OCI-LY3 (cell line): ENCODE measurements around the gene TUFT1.
A peak's percentile ranks its signal among the peaks of the same experiment; 100 is the strongest.

Experiments
- H2AFZ ChIP-seq: fragments of 200-600, 300-600 bp; shearing (Covaris generic); 2 replicates; pipeline ENCODE4 v1.6.0; 2014; ENCODE audit warnings: antibody characterized with exemption, low read depth, low read length
- H3K27ac ChIP-seq: fragments of 200-600, 300-600 bp; sonication (generic); 2 replicates; pipeline ENCODE4 v1.5.1; 2014; ENCODE audit warnings: mild to moderate bottlenecking, low read length, moderate library complexity, mixed read lengths
- H3K27me3 ChIP-seq: fragments of 200-600, 300-600 bp; sonication (generic); 2 replicates; pipeline ENCODE4 v1.6.1; 2014; ENCODE audit warnings: low read depth, low read length, mixed read lengths
- H3K36me3 ChIP-seq: fragments of 200-600, 300-600 bp; sonication (generic); replicated peaks from 2 replicates; pipeline ENCODE3; 2014; ENCODE audit warnings: low read depth, low read length, mixed read lengths
- H3K4me1 ChIP-seq: fragments of 300-600, 200-600 bp; sonication (generic); 2 replicates; pipeline ENCODE4 v1.6.1; 2014; ENCODE audit warnings: low read length, mixed read lengths
- H3K4me2 ChIP-seq: fragments of 200-600, 300-600 bp; sonication (generic); 2 replicates; pipeline ENCODE4 v1.6.1; 2014; ENCODE audit warnings: low read length, mixed read lengths
- H3K4me3 ChIP-seq: fragments of 300-600, 200-600 bp; sonication (generic); 2 replicates; pipeline ENCODE4 v1.5.1; 2014; ENCODE audit warnings: antibody characterized with exemption, mild to moderate bottlenecking, low read length, moderate library complexity
- H3K79me2 ChIP-seq: fragments of 300-600, 200-600 bp; shearing (Covaris generic); 2 replicates; pipeline ENCODE4 v1.6.1; 2014; ENCODE audit warnings: mild to moderate bottlenecking, low read length, mixed read lengths
- H3K9ac ChIP-seq: fragments of 300-600, 200-600 bp; shearing (Covaris generic); 2 replicates; pipeline ENCODE4 v1.6.0; 2014; ENCODE audit warnings: mild to moderate bottlenecking, low read length, moderate library complexity
- H3K9me3 ChIP-seq: fragments of 200-600, 300-600 bp; shearing (Covaris generic); 2 replicates; pipeline ENCODE4 v1.6.1; 2014; ENCODE audit warnings: low read length, mixed read lengths; ENCODE audit not compliant: insufficient read depth
- H4K20me1 ChIP-seq: fragments of 200-600, 300-600 bp; sonication (generic); 2 replicates; pipeline ENCODE4 v1.6.1; 2016; ENCODE audit warnings: low read length, mixed read lengths; ENCODE audit not compliant: insufficient read depth
- CTCF ChIP-seq: fragments of 200-600, 300-600 bp; sonication (generic); IDR thresholded peaks from 2 replicates; pipeline ENCODE4 v1.5.1; 2014; ENCODE audit warnings: antibody characterized with exemption, low read length, low read depth
- EZH2phosphoT487 ChIP-seq: fragments of 200-600 bp; shearing (Covaris generic); IDR thresholded peaks from 2 replicates; pipeline ENCODE4 v1.6.1; 2018; ENCODE audit warnings: antibody characterized with exemption, mixed run types, low read depth

The TUFT1 gene

GRCh38 chr1:151585622-151586021, 45.5 kb downstream of the TUFT1 start:
- no peak for TF ChIP-seq EZH2phosphoT487
- no peak for TF ChIP-seq CTCF
- no peaks in the 10 kb centered on the region for H4K20me1 ChIP-seq
- no peak overlapping the region for H3K27ac ChIP-seq
- H3K4me3 ChIP-seq = no peak overlapping the region
- no peak overlapping the region for H3K9ac ChIP-seq
- no peaks in the 10 kb centered on the region for H3K36me3 ChIP-seq
- H2AFZ ChIP-seq = no peak overlapping the region
- no peaks in the 10 kb centered on the region; the same call in 1 of the 2 replicates for H3K27me3 ChIP-seq
- no peaks in the 10 kb centered on the region for H3K9me3 ChIP-seq
- peaks cover 4% of the 10 kb centered on the region; the same call in 1 of the 2 replicates for H3K4me1 ChIP-seq
- H3K79me2 ChIP-seq = no peaks in the 10 kb centered on the region
- no peak overlapping the region for H3K4me2 ChIP-seq

GRCh38 chr1:151590961-151591360, 50.9 kb downstream of the TUFT1 start:
- H2AFZ ChIP-seq = no peak overlapping the region
- no peak overlapping the region for H3K27ac ChIP-seq
- no peaks in the 10 kb centered on the region for H3K36me3 ChIP-seq
- no peaks in the 10 kb centered on the region for H4K20me1 ChIP-seq
- H3K4me1 ChIP-seq = peaks cover 4% of the 10 kb centered on the region; the same call in 1 of the 2 replicates
- TF ChIP-seq CTCF = no peak
- no peak for TF ChIP-seq EZH2phosphoT487
- H3K4me3 ChIP-seq = no peak overlapping the region
- no peaks in the 10 kb centered on the region; the same call in 1 of the 2 replicates for H3K27me3 ChIP-seq
- no peak overlapping the region for H3K4me2 ChIP-seq
- H3K9ac ChIP-seq = no peak overlapping the region
- H3K79me2 ChIP-seq = no peaks in the 10 kb centered on the region
- no peaks in the 10 kb centered on the region for H3K9me3 ChIP-seq

GRCh38 chr1:151593730-151594129, 53.6 kb downstream of the TUFT1 start:
- Histone ChIP-seq H3K9ac (0 out of 2 replicates have a peak overlapping the region, but pooled peaks have one; percentile 14), H3K36me3 (no peaks in the 10 kb centered on the region), H3K27me3 (no peaks in the 10 kb centered on the region; the same call in 1 of the 2 replicates), H3K27ac (no peak overlapping the region), H4K20me1 (no peaks in the 10 kb centered on the region), H3K9me3 (no peaks in the 10 kb centered on the region), H3K4me1 (peaks cover 4% of the 10 kb centered on the region; the same call in 1 of the 2 replicates), H3K4me2 (peak overlapping the region; percentile 81), H3K79me2 (no peaks in the 10 kb centered on the region), H3K4me3 (peak overlapping the region; percentile 60), H2AFZ (peak overlapping the region; percentile 83)
- TF ChIP-seq EZH2phosphoT487 = no peak
- no peak for TF ChIP-seq CTCF

- H3K4me2 ChIP-seq = peak overlapping the region; percentile 81
- H3K27ac ChIP-seq = no peak overlapping the region
Measured at GRCh38 chr1:151594143-151594625, 54.1 kb downstream of the TUFT1 start.

More at GRCh38 chr1:151594143-151594625, 54.1 kb downstream of the TUFT1 start:
- no peaks in the 10 kb centered on the region; the same call in 1 of the 2 replicates for H3K27me3 ChIP-seq
- TF ChIP-seq EZH2phosphoT487 = no peak
- TF ChIP-seq CTCF = peak; percentile 99
- H3K79me2 ChIP-seq = no peaks in the 10 kb centered on the region
- 0 out of 2 replicates have a peak overlapping the region, but pooled peaks have one; percentile 14 for H3K9ac ChIP-seq
- peaks cover 4% of the 10 kb centered on the region; the same call in 1 of the 2 replicates for H3K4me1 ChIP-seq
- H3K36me3 ChIP-seq = no peaks in the 10 kb centered on the region
- H3K4me3 ChIP-seq = peak overlapping the region; percentile 60
- peak overlapping the region; percentile 83 for H2AFZ ChIP-seq
- no peaks in the 10 kb centered on the region for H3K9me3 ChIP-seq
- no peaks in the 10 kb centered on the region for H4K20me1 ChIP-seq
